A673 (cell line): ENCODE data around the gene ZCCHC13. TPM values are rescaled to one million over a fixed set of nuclear protein-coding genes. Genes with fewer than 3 reads are reported as not detected.
A peak's percentile ranks its signal among the peaks of the same experiment; 100 is the strongest.

Experiments used
- BruUV-seq: library from RNA; stranded (reverse); fragments of 400-500 nt; replicated peaks from 2 replicates; lab custom pipeline; 2021; lab: Mats Ljungman, UMichigan
- CTCF ChIA-PET: fragments of 300-600 bp; sonication (Branson Sonifier 250); formaldehyde crosslinking; loops from one replicate; lab custom pipeline; 2022; ENCODE audit warnings: antibody characterized with exemption; lab: Charles Lee
- POLR2A ChIA-PET: fragments of 300-600 bp; sonication (Branson Sonifier 250); formaldehyde crosslinking; loops from one replicate; lab custom pipeline; 2022; ENCODE audit warnings: antibody characterized with exemption; ENCODE audit not compliant: low non-redundant PET; lab: Charles Lee
- DNase-seq: peaks from one replicate; pipeline ENCODE4 v3.0.0-alpha.2; 2015; ENCODE audit warnings: low spot score
- H3K27ac ChIP-seq: fragments of 200-600 bp; sonication (generic); 2 replicates; pipeline ENCODE4 v1.5.1; 2016; ENCODE audit warnings: mixed run types, low read depth, mild to moderate bottlenecking, mixed read lengths, antibody characterized with exemption, low read length; ENCODE audit not compliant: poor library complexity, severe bottlenecking
- H3K27me3 ChIP-seq: fragments of 200-600 bp; sonication (generic); replicated peaks from 2 replicates; pipeline ENCODE4 v1.6.1; 2017; ENCODE audit warnings: mixed run types, low read depth, mild to moderate bottlenecking, mixed read lengths, antibody characterized with exemption, low read length; ENCODE audit not compliant: insufficient read depth, poor library complexity
- H3K36me3 ChIP-seq: fragments of 200-600 bp; sonication (generic); 2 replicates; pipeline ENCODE4 v1.6.1; 2016; ENCODE audit warnings: mixed run types, mild to moderate bottlenecking, mixed read lengths, antibody characterized with exemption, low read length; ENCODE audit not compliant: insufficient read depth, poor library complexity, severe bottlenecking
- H3K4me1 ChIP-seq: fragments of 200-600 bp; sonication (generic); 2 replicates; pipeline ENCODE4 v1.6.1; 2017; ENCODE audit warnings: mixed run types, mild to moderate bottlenecking, mixed read lengths, antibody characterized with exemption, low read length; ENCODE audit not compliant: insufficient read depth, poor library complexity, severe bottlenecking
- H3K4me3 ChIP-seq: fragments of 200-600 bp; sonication (generic); 2 replicates; pipeline ENCODE4 v1.5.1; 2016; ENCODE audit warnings: low read depth, mixed run types, mild to moderate bottlenecking, mixed read lengths, low read length; ENCODE audit not compliant: poor library complexity, severe bottlenecking
- H3K9me3 ChIP-seq: fragments of 200-600 bp; sonication (generic); 2 replicates; pipeline ENCODE4 v1.6.1; 2016; ENCODE audit warnings: mixed run types, low read depth, mild to moderate bottlenecking, mixed read lengths, antibody characterized with exemption, low read length; ENCODE audit not compliant: poor library complexity, severe bottlenecking
- CTCF ChIP-seq: fragments of 300-800, 200-600 bp; sonication (generic); conservative IDR thresholded peaks from 2 replicates; pipeline ENCODE4 v1.5.1; 2017; ENCODE audit warnings: low read depth, mild to moderate bottlenecking, antibody characterized with exemption, low read length, moderate library complexity, mixed read lengths
- EZH2 ChIP-seq: fragments of 200-600 bp; sonication (generic); IDR thresholded peaks from 2 replicates; pipeline ENCODE4 v1.6.1; 2017; ENCODE audit warnings: borderline replicate concordance, low read depth, mild to moderate bottlenecking, mixed read lengths, antibody characterized with exemption, low read length; ENCODE audit not compliant: poor library complexity, severe bottlenecking
- intact Hi-C: fragments of 100-400 bp; cut with micrococcal nuclease; formaldehyde crosslinking; loops from one replicate; pipeline ENCODE4 v1.10.0; 2022; ENCODE audit not compliant: unreplicated experiment
- total RNA-seq: library from RNA; stranded (reverse); gene quantifications from 2 replicates; pipeline ENCODE4 v1.2.3, GENCODE V29; 2021

The ZCCHC13 gene
- total RNA-seq, 1 experiment from 2014 or later = not detected

GRCh38 chrX:74291577-74291963, 12.4 kb upstream of the ZCCHC13 start:
- TF ChIP-seq EZH2 (no peak), CTCF (no peak)
- H3K4me3 ChIP-seq = peak overlapping the region; percentile 67
- DNase-seq = no peak
- no peaks in the 10 kb centered on the region for H3K9me3 ChIP-seq
- peak overlapping the region; percentile 90 for H3K27ac ChIP-seq
- no TSS peak for BruUV-seq
- intact Hi-C loops = loop anchor here (5.0 to 10.0 kb wide), 2 partner anchors 51 to 253 kb away; no protein-coding TSS in a partner anchor
- no peaks in the 10 kb centered on the region for H3K27me3 ChIP-seq
- H3K4me1 ChIP-seq = no peaks in the 10 kb centered on the region
- ChIA-PET CTCF (no interaction called here), POLR2A (no interaction called here)
- peaks cover 17% of the 10 kb centered on the region for H3K36me3 ChIP-seq

GRCh38 chrX:74291964-74292807, 11.8 kb upstream of the ZCCHC13 start:
- peak; percentile 46; the same call in 1 of the 2 replicates for TF ChIP-seq CTCF
- TF ChIP-seq EZH2 = no peak
- intact Hi-C loops = loop anchor here (5.0 to 10.0 kb wide), 2 partner anchors 50 to 253 kb away; no protein-coding TSS in a partner anchor
- ChIA-PET CTCF (no interaction called here), POLR2A (interaction anchor here (0.6 kb wide), 1 partner anchor 306 kb away, joined by 3 read pairs; no protein-coding TSS in a partner anchor)
- Histone ChIP-seq H3K27ac (peak overlapping the region; percentile 90), H3K9me3 (no peaks in the 10 kb centered on the region), H3K4me1 (no peaks in the 10 kb centered on the region), H3K4me3 (peak overlapping the region; percentile 67), H3K36me3 (peaks cover 10% of the 10 kb centered on the region), H3K27me3 (no peaks in the 10 kb centered on the region)
- BruUV-seq = TSS peak; percentile 70
- DNase-seq = peak; percentile 93

- BruUV-seq = TSS peak; percentile 76
- intact Hi-C loops = loop anchor here (5.0 to 10.0 kb wide), 2 partner anchors 50 to 252 kb away; no protein-coding TSS in a partner anchor
- peaks cover 9% of the 10 kb centered on the region for H3K36me3 ChIP-seq
- no peaks in the 10 kb centered on the region for H3K9me3 ChIP-seq
- no peaks in the 10 kb centered on the region for H3K4me1 ChIP-seq
- POLR2A ChIA-PET = no interaction called here
- no peak for DNase-seq
- H3K27ac ChIP-seq = peak overlapping the region; percentile 90
- CTCF ChIA-PET = no interaction called here
- peak overlapping the region; percentile 67 for H3K4me3 ChIP-seq
- no peaks in the 10 kb centered on the region for H3K27me3 ChIP-seq
- no peak for TF ChIP-seq EZH2
- TF ChIP-seq CTCF = no peak
These were observed 11.2 kb upstream of the ZCCHC13 start for GRCh38 chrX:74292808-74293123.
